Activated CD8-positive, alpha-beta T cell treated with anti-CD3 and anti-CD28 coated beads for 36 hours (primary cell): ENCODE data around the gene CD86. TPM values are rescaled to one million over a fixed set of nuclear protein-coding genes. Genes with fewer than 3 reads are reported as not detected.

Source experiments
- ATAC-seq: fragments of 200-7000 bp; cut with Tn5 transposase; one replicate; pipeline ENCODE4 v1.10.0; 2021; ENCODE audit warnings: mild to moderate bottlenecking, moderate library complexity
- CTCF ChIA-PET: fragments of 350-600 bp; sonication (Branson Sonifier 250); formaldehyde crosslinking; loops from one replicate; lab custom pipeline; 2021; ENCODE audit warnings: antibody characterized with exemption; lab: Charles Lee
- POLR2A ChIA-PET: fragments of 350-600 bp; sonication (Branson Sonifier 250); formaldehyde crosslinking; loops from one replicate; lab custom pipeline; 2021; ENCODE audit warnings: antibody characterized with exemption; lab: Charles Lee
- DNase-seq: peaks from one replicate; pipeline ENCODE4 v3.0.0-alpha.2; 2020
- H3K27ac Mint-ChIP-seq: one replicate; pipeline ENCODE4 v1.8.0; 2021; ENCODE audit warnings: mild to moderate bottlenecking, mixed read lengths
- H3K27me3 Mint-ChIP-seq: one replicate; pipeline ENCODE4 v1.8.0; 2021; ENCODE audit warnings: mixed read lengths
- H3K36me3 Mint-ChIP-seq: one replicate; pipeline ENCODE4 v1.8.0; 2021; ENCODE audit warnings: low read depth, mixed read lengths
- H3K4me1 Mint-ChIP-seq: one replicate; pipeline ENCODE4 v1.8.0; 2021; ENCODE audit warnings: low read depth, mixed read lengths
- H3K4me3 Mint-ChIP-seq: one replicate; pipeline ENCODE4 v1.8.0; 2021; ENCODE audit warnings: mild to moderate bottlenecking, moderate library complexity, mixed read lengths
- H3K9me3 Mint-ChIP-seq: one replicate; pipeline ENCODE4 v1.8.0; 2021; ENCODE audit warnings: mixed read lengths
- CTCF ChIP-seq: fragments of 200-600 bp; IDR thresholded peaks from one replicate; pipeline ENCODE4 v1.8.0; 2022; ENCODE audit warnings: antibody characterized with exemption, mild to moderate bottlenecking
- intact Hi-C: fragments of 100-400 bp; cut with micrococcal nuclease; formaldehyde crosslinking; loops from one replicate; pipeline ENCODE4 v1.10.0; 2022
- total RNA-seq, 2 experiments: library from RNA; stranded (reverse); gene quantifications; one replicate each; pipeline ENCODE4 v1.2.3, GENCODE V29; 2021

The CD86 gene
- total RNA-seq, 2 experiments from 2014 or later = 0.43 to 0.52 TPM

GRCh38 chr3:122066331-122067213 lies 11.4 kb downstream of the CD86 start:
- Mint-ChIP-seq H3K4me3 (no peak overlapping the region), H3K27me3 (no peaks in the 10 kb centered on the region), H3K27ac (no peak overlapping the region), H3K4me1 (no peaks in the 10 kb centered on the region), H3K36me3 (no peaks in the 10 kb centered on the region), H3K9me3 (no peaks in the 10 kb centered on the region)
- ChIA-PET POLR2A (no interaction called here), CTCF (interaction anchor here (1.7 kb wide), 1 partner anchor 233 kb away, joined by 8 read pairs; no protein-coding TSS in a partner anchor)
- DNase-seq (no peak), ATAC-seq (no peak)
- intact Hi-C loops = no loop called here
- TF ChIP-seq CTCF = no peak

GRCh38 chr3:122067214-122067550 lies 12.0 kb downstream of the CD86 start:
- Mint-ChIP-seq H3K4me1 (no peaks in the 10 kb centered on the region), H3K27me3 (no peaks in the 10 kb centered on the region), H3K36me3 (no peaks in the 10 kb centered on the region), H3K27ac (no peak overlapping the region), H3K9me3 (peaks cover 2% of the 10 kb centered on the region), H3K4me3 (no peak overlapping the region)
- TF ChIP-seq CTCF = no peak
- intact Hi-C loops = no loop called here
- ChIA-PET POLR2A (no interaction called here), CTCF (no interaction called here)
- DNase-seq (no peak), ATAC-seq (no peak)

GRCh38 chr3:122067588-122068240 lies 12.6 kb downstream of the CD86 start:
- TF ChIP-seq CTCF = no peak
- Mint-ChIP-seq H3K4me3 (no peak overlapping the region), H3K9me3 (peaks cover 2% of the 10 kb centered on the region), H3K27me3 (no peaks in the 10 kb centered on the region), H3K27ac (no peak overlapping the region), H3K36me3 (no peaks in the 10 kb centered on the region), H3K4me1 (no peaks in the 10 kb centered on the region)
- intact Hi-C loops = no loop called here
- ChIA-PET CTCF (no interaction called here), POLR2A (no interaction called here)
- peak; percentile 37 for ATAC-seq
- no peak for DNase-seq

GRCh38 chr3:122074621-122075265 lies 19.6 kb downstream of the CD86 start:
- Mint-ChIP-seq H3K4me3 (peak overlapping the region; percentile 24), H3K27ac (peak overlapping the region; percentile 33), H3K27me3 (peaks cover 15% of the 10 kb centered on the region), H3K36me3 (no peaks in the 10 kb centered on the region), H3K9me3 (peaks cover 2% of the 10 kb centered on the region), H3K4me1 (peaks cover 21% of the 10 kb centered on the region)
- TF ChIP-seq CTCF = no peak
- DNase-seq (peak; percentile 38), ATAC-seq (peak; percentile 59)
- intact Hi-C loops = no loop called here
- POLR2A ChIA-PET = no interaction called here
- CTCF ChIA-PET = no interaction called here
